K562 (cell line): Measurements from ENCODE around the gene MAST1. TPM values are rescaled to one million over a fixed set of nuclear protein-coding genes. Genes with fewer than 3 reads are reported as not detected.

Experiments
- ARHGAP35 ChIP-seq: fragments of 450-650 bp; IDR thresholded peaks from 2 replicates; pipeline ENCODE4 v1.6.1; 2018; ENCODE audit not compliant: partially characterized antibody
- ATF1 ChIP-seq, 2 experiments: fragments of 450-650 bp in 1 of 2; IDR thresholded peaks; 2 replicates each; pipeline ENCODE4 v1.6.1; 2016; ENCODE audit warnings: missing compliant biosample characterization in 1 of 2, missing genetic modification characterization in 1 of 2
- CHAMP1 ChIP-seq: fragments of 450-650 bp; IDR thresholded peaks from 2 replicates; pipeline ENCODE4 v1.6.1; 2016; ENCODE audit warnings: mild to moderate bottlenecking
- DPF2 ChIP-seq: fragments of 450-650 bp; IDR thresholded peaks from 2 replicates; pipeline ENCODE4 v1.6.1; 2016
- ETS1 ChIP-seq: conservative IDR thresholded peaks from 2 replicates; pipeline ENCODE4 v1.6.1; 2011; ENCODE audit warnings: low read depth, mild to moderate bottlenecking, low read length; ENCODE audit not compliant: control insufficient read depth
- GABPA ChIP-seq: fragments of 200-800 bp; sonication (Bioruptor generic); conservative IDR thresholded peaks from 2 replicates; pipeline ENCODE4 v1.6.1; 2016; ENCODE audit warnings: low read depth, missing genetic modification characterization, missing compliant biosample characterization
- HDGF ChIP-seq: fragments of 450-650 bp; IDR thresholded peaks from 2 replicates; pipeline ENCODE4 v1.6.1; 2016
- MCM7 ChIP-seq, 2 experiments: fragments of 450-650 bp; IDR thresholded peaks; 2 replicates each; pipeline ENCODE4 v1.6.1; 2016 to 2018
- MYBL2 ChIP-seq, 2 experiments: fragments of 450-650 bp in 1 of 2; sonication (generic) in 1 of 2; formaldehyde crosslinking in 1 of 2; IDR thresholded peaks; 2 replicates each; pipeline versions ENCODE4 v1.6.1 to v1.8.1; 2017 to 2022; ENCODE audit warnings: borderline replicate concordance in 1 of 2, inconsistent platforms in 1 of 2, low read depth in 1 of 2, mild to moderate bottlenecking in 1 of 2, missing genetic modification reagents in 1 of 2, moderate library complexity in 1 of 2
- NCOA4 ChIP-seq: fragments of 450-650 bp; IDR thresholded peaks from 2 replicates; pipeline ENCODE4 v1.6.1; 2018; ENCODE audit warnings: mild to moderate bottlenecking; ENCODE audit not compliant: partially characterized antibody
- PHF21A ChIP-seq: fragments of 450-650 bp; IDR thresholded peaks from 2 replicates; pipeline ENCODE4 v1.6.1; 2017; ENCODE audit warnings: low read depth, borderline replicate concordance
- POLR2G ChIP-seq: fragments of 200-400 bp; formaldehyde crosslinking; IDR thresholded peaks from 2 replicates; pipeline ENCODE4 v1.6.1; 2017; ENCODE audit warnings: low read depth, mild to moderate bottlenecking, antibody characterized with exemption, low read length, moderate library complexity
- PTBP1 ChIP-seq: fragments of 200-400 bp; formaldehyde crosslinking; IDR thresholded peaks from 2 replicates; pipeline ENCODE4 v1.6.1; 2017; ENCODE audit warnings: low read depth, low read length
- SNIP1 ChIP-seq: fragments of 450-650 bp; IDR thresholded peaks from 2 replicates; pipeline ENCODE4 v1.7.1; 2017; ENCODE audit warnings: low read depth, mild to moderate bottlenecking
- TCF7L2 ChIP-seq: fragments of 150-350 bp; IDR thresholded peaks from 2 replicates; pipeline ENCODE4 v1.6.1; 2016; ENCODE audit warnings: low read depth, mild to moderate bottlenecking, low read length, moderate library complexity
- ZBTB1 ChIP-seq: sonication (generic); formaldehyde crosslinking; IDR thresholded peaks from 2 replicates; pipeline ENCODE4 v1.8.1; 2023; ENCODE audit warnings: missing genetic modification reagents, low read depth, mild to moderate bottlenecking, borderline replicate concordance
- ZNF232 ChIP-seq: sonication (generic); formaldehyde crosslinking; IDR thresholded peaks from 2 replicates; pipeline ENCODE4 v1.8.0; 2022; ENCODE audit warnings: mild to moderate bottlenecking, missing genetic modification reagents
- ZNF766 ChIP-seq: fragments of 200-800 bp; sonication (Bioruptor generic); conservative IDR thresholded peaks from 2 replicates; pipeline ENCODE4 v1.6.1; 2016; ENCODE audit warnings: missing genetic modification characterization, missing compliant biosample characterization
- polyA plus RNA-seq, 8 experiments: library from polyadenylated mRNA; depleted of rRNA in 4 of 8; stranded (reverse) in 5 of 8; unstranded in 3 of 8; fragments of >200 nt; fragmentation: Nextera tagmentation in 2 of 8; fragmentation: Illumina TruSeq in 1 of 8; extraction: Ambion mirVana in 2 of 8; extraction: Trizol in 1 of 8; gene quantifications; 2 replicates each; pipeline versions ENCODE4 v1.2.1 to v1.2.3, GENCODE V29; 2011 to 2014; ENCODE audit warnings: inconsistent platforms in 1 of 8, missing spikeins in 1 of 8
- total RNA-seq, 7 experiments: library from RNA; depleted of rRNA in 6 of 7; stranded (reverse); fragments of >200 nt in 6 of 7; fragmentation: Illumina TruSeq in 2 of 7; extraction: Trizol in 2 of 7; gene quantifications; 2 replicates each; pipeline versions ENCODE4 v1.2.1 to v1.2.3, GENCODE V29; 2011 to 2021; ENCODE audit warnings: low replicate concordance in 1 of 7
- TF ChIP-seq, protein P1 (sequence below): fragments of 450-650 bp; formaldehyde crosslinking; IDR thresholded peaks from 2 replicates; pipeline ENCODE4 v1.4.0; 2020; ENCODE audit warnings: mild to moderate bottlenecking, moderate library complexity
- TF ChIP-seq, protein P2 (sequence below): sonication (generic); formaldehyde crosslinking; IDR thresholded peaks from 2 replicates; pipeline ENCODE4 v1.8.1; 2023; ENCODE audit warnings: mild to moderate bottlenecking, missing genetic modification reagents, moderate library complexity
- TF ChIP-seq, protein P3 (sequence below), 2 experiments: fragments of 250-450 bp in 1 of 2; fragments of 450-650 bp in 1 of 2; sonication (Bioruptor Pico) in 1 of 2; IDR thresholded peaks; 2 replicates each; pipeline versions ENCODE4 v1.6.1 to v1.8.0; 2016 to 2021; ENCODE audit warnings: mild to moderate bottlenecking in 2 of 2, moderate library complexity in 2 of 2, missing compliant biosample characterization in 1 of 2, missing genetic modification characterization in 1 of 2

Gene MAST1
- total and polyA plus RNA-seq, 9 of the 15 experiments (the other 6 are each of a cell fraction or from before 2014, with no cell fraction given), result 0.48 to 10.3 (median 3.9) TPM

GRCh38 chr19:12791345-12792050 lies 46.8 kb upstream of the MAST1 start, which contains the start of gene JUNB (continued):
- TF ChIP-seq CHAMP1, result no peak
- TF ChIP-seq ZNF766, result no peak
- peak; percentile 56 for TF ChIP-seq ATF1 (CRISPR knock-in tag; IDR thresholded peaks at IDR 0.05)
- TF ChIP-seq ATF1 (tag; IDR thresholded peaks at IDR 0.05), result peak; percentile 95
- peak; percentile 99 for TF ChIP-seq POLR2G
- TF ChIP-seq PHF21A, result no peak; the same call in 1 of the 2 replicates
- peak; percentile 92 for TF ChIP-seq ETS1
- TF ChIP-seq, protein P1, sequence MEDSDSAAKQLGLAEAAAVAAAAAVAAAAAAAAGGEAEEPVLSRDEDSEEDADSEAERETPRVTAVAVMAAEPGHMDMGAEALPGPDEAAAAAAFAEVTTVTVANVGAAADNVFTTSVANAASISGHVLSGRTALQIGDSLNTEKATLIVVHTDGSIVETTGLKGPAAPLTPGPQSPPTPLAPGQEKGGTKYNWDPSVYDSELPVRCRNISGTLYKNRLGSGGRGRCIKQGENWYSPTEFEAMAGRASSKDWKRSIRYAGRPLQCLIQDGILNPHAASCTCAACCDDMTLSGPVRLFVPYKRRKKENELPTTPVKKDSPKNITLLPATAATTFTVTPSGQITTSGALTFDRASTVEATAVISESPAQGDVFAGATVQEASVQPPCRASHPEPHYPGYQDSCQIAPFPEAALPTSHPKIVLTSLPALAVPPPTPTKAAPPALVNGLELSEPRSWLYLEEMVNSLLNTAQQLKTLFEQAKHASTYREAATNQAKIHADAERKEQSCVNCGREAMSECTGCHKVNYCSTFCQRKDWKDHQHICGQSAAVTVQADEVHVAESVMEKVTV, result no peak
- TF ChIP-seq, protein P2, sequence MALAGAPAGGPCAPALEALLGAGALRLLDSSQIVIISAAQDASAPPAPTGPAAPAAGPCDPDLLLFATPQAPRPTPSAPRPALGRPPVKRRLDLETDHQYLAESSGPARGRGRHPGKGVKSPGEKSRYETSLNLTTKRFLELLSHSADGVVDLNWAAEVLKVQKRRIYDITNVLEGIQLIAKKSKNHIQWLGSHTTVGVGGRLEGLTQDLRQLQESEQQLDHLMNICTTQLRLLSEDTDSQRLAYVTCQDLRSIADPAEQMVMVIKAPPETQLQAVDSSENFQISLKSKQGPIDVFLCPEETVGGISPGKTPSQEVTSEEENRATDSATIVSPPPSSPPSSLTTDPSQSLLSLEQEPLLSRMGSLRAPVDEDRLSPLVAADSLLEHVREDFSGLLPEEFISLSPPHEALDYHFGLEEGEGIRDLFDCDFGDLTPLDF, result peak; percentile 90
- no peak for TF ChIP-seq MCM7 (IDR thresholded peaks at IDR 0.05)
- no peak for TF ChIP-seq TCF7L2
- peak; percentile 61 for TF ChIP-seq GABPA (tag)
- no peak for TF ChIP-seq PTBP1
- TF ChIP-seq ZBTB1 (CRISPR knock-in tag), result peak; percentile 45; the same call in 1 of the 2 replicates
- peak; percentile 72; the same call in 1 of the 2 replicates for TF ChIP-seq SNIP1
- no peak for TF ChIP-seq DPF2
- TF ChIP-seq NCOA4, result no peak
- no peak for TF ChIP-seq MYBL2 (IDR thresholded peaks at IDR 0.05; ENCODE audit: low read depth)
- TF ChIP-seq MYBL2 (CRISPR knock-in tag; IDR thresholded peaks at IDR 0.05; ENCODE audit: borderline replicate concordance), result no peak
- TF ChIP-seq ARHGAP35, result no peak
- no peak for TF ChIP-seq HDGF
- no peak for TF ChIP-seq ZNF232 (CRISPR knock-in tag)
- TF ChIP-seq, protein P3, sequence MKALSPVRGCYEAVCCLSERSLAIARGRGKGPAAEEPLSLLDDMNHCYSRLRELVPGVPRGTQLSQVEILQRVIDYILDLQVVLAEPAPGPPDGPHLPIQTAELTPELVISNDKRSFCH (CRISPR knock-in tag; IDR thresholded peaks at IDR 0.05), result no peak
- TF ChIP-seq, protein P3 (tag; IDR thresholded peaks at IDR 0.05), result 0 out of 2 replicates have a peak, but pooled peaks have one; percentile 66
